SK-N-MC (cell line): ENCODE data around the gene WFIKKN1.

Source experiments
- EZH2 ChIP-seq: fragments of 200-600 bp; sonication (generic); IDR thresholded peaks from one replicate; pipeline ENCODE4 v1.6.1; 2017; ENCODE audit warnings: antibody characterized with exemption
- FOXP2 ChIP-seq: optimal IDR thresholded peaks from 2 replicates; pipeline ENCODE3; 2011; ENCODE audit warnings: mild to moderate bottlenecking, moderate library complexity; ENCODE audit not compliant: insufficient read depth; ENCODE audit errors: extremely low read length, control extremely low read depth
- POLR2AphosphoS5 ChIP-seq: IDR thresholded peaks from 2 replicates; pipeline ENCODE4 v1.6.1; 2012; ENCODE audit warnings: mild to moderate bottlenecking, low read depth, low read length, borderline replicate concordance

DNA sequence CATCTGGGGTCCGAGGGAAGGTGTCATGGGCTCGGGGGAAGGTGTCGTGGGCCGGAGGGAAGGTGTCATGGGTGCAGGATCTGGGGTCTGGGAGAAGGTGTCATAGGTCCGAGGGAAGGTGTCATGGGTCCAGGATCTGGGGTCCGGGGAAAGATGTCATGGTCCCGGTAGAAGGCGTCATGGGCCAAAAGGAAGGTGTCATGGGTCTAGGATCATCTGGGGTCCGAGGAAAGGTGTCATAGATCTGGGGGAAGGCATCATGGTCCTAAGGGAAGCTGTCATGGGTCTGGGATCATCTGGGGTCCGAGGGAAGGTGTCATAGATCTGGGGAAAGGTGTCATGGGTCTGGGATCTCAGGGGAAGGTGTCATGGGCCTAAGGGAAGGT lies 40.0 kb upstream of the WFIKKN1 start:
- TF ChIP-seq POLR2AphosphoS5 (no peak), EZH2 (no peak), FOXP2 (no peak)
